SK-N-SH (cell line): ENCODE results near the gene MRPL54. TPM values are rescaled to one million over a fixed set of nuclear protein-coding genes. Genes with fewer than 3 reads are reported as not detected.

ENCODE experiments used
- CTCF ChIA-PET: fragments of 300-600, 350-600 bp; formaldehyde crosslinking; extraction: SDS; loops from one replicate; lab custom pipeline; 2021; lab: Yijun Ruan, JAX
- POLR2A ChIA-PET: fragments of 350-600 bp; sonication (Branson Sonifier 250); formaldehyde crosslinking; extraction: SDS; loops from one replicate; lab custom pipeline; 2020; ENCODE audit warnings: antibody characterized with exemption, inconsistent platforms; lab: Yijun Ruan, JAX
- DNase-seq: peaks from one replicate; pipeline ENCODE4 v3.0.0; 2012
- H2AFZ ChIP-seq: fragments of 200-600 bp; sonication (generic); 2 replicates; pipeline ENCODE4 v1.8.1; 2016; ENCODE audit warnings: antibody characterized with exemption, mild to moderate bottlenecking, low read depth
- H3F3A ChIP-seq: fragments of 200-600 bp; sonication (generic); replicated peaks from 2 replicates; pipeline ENCODE3; 2016; ENCODE audit warnings: antibody characterized with exemption, mild to moderate bottlenecking; ENCODE audit not compliant: insufficient read depth
- H3K27ac ChIP-seq, 2 experiments: fragments of 200-500 bp in 1 of 2; fragments of 200-600 bp in 1 of 2; sonication (Bioruptor generic) in 1 of 2; sonication (generic), shearing (Covaris generic) in 1 of 2; 2 replicates each; pipeline versions ENCODE4 v1.5.1 to v1.6.1; 2014 to 2016; ENCODE audit warnings: low read depth in 2 of 2, inconsistent platforms in 1 of 2, low read length in 1 of 2, mild to moderate bottlenecking in 1 of 2, mixed read lengths in 1 of 2
- H3K27me3 ChIP-seq: fragments of 200-600 bp; sonication (generic), shearing (Covaris generic); 2 replicates; pipeline ENCODE4 v1.6.1; 2016; ENCODE audit warnings: mixed run types; ENCODE audit not compliant: insufficient read depth
- H3K36me3 ChIP-seq, 2 experiments: fragments of 200-500 bp in 1 of 2; fragments of 200-600 bp in 1 of 2; sonication (Bioruptor generic) in 1 of 2; sonication (generic) in 1 of 2; replicated peaks in 1 of 2; 2 replicates each; pipeline versions ENCODE3 to v1.5.1; 2014 to 2016; ENCODE audit warnings: low read length in 1 of 2, mild to moderate bottlenecking in 1 of 2; ENCODE audit not compliant: insufficient read depth in 2 of 2, control insufficient read depth in 1 of 2
- H3K4me1 ChIP-seq, 2 experiments: fragments of 200-500 bp in 1 of 2; fragments of 200-600 bp in 1 of 2; sonication (Bioruptor generic) in 1 of 2; sonication (generic), shearing (Covaris generic) in 1 of 2; 2 replicates each; pipeline versions ENCODE4 v1.5.1 to v1.6.1; 2014 to 2016; ENCODE audit warnings: low read depth in 1 of 2, low read length in 1 of 2, mixed run types in 1 of 2; ENCODE audit not compliant: insufficient read depth in 2 of 2, control insufficient read depth in 1 of 2
- H3K4me2 ChIP-seq: fragments of 200-600 bp; sonication (generic), shearing (Covaris generic); 2 replicates; pipeline ENCODE4 v1.6.1; 2017; ENCODE audit warnings: mixed run types
- H3K4me3 ChIP-seq, 2 experiments: fragments of 200-500 bp in 1 of 2; fragments of 200-600 bp in 1 of 2; sonication (Bioruptor generic) in 1 of 2; sonication (generic), shearing (Covaris generic) in 1 of 2; 2 replicates each; pipeline versions ENCODE4 v1.5.1 to v1.8.1; 2014 to 2016; ENCODE audit warnings: low read depth in 2 of 2, inconsistent platforms in 1 of 2, low read length in 1 of 2, mild to moderate bottlenecking in 1 of 2, mixed read lengths in 1 of 2, moderate library complexity in 1 of 2
- H3K79me2 ChIP-seq: fragments of 200-600 bp; sonication (generic); 2 replicates; pipeline ENCODE4 v1.8.1; 2017; ENCODE audit warnings: mild to moderate bottlenecking; ENCODE audit not compliant: insufficient read depth
- H3K9ac ChIP-seq: fragments of 200-600 bp; sonication (generic); 2 replicates; pipeline ENCODE4 v1.6.1; 2017; ENCODE audit warnings: mixed run types
- H3K9me2 ChIP-seq: fragments of 200-600 bp; sonication (generic); 2 replicates; pipeline ENCODE4 v1.6.1; 2017; ENCODE audit warnings: mixed run types
- H3K9me3 ChIP-seq: fragments of 200-600 bp; sonication (generic); 2 replicates; pipeline ENCODE4 v1.6.1; 2017; ENCODE audit warnings: mixed run types, mild to moderate bottlenecking, moderate library complexity
- H4K20me1 ChIP-seq: fragments of 200-600 bp; sonication (generic); 2 replicates; pipeline ENCODE4 v1.6.1; 2017; ENCODE audit warnings: mild to moderate bottlenecking, mixed run types; ENCODE audit not compliant: insufficient read depth
- ELF1 ChIP-seq: IDR thresholded peaks from 2 replicates; pipeline ENCODE4 v1.4.0; 2012
- EP300 ChIP-seq, 2 experiments: IDR thresholded peaks; 2 replicates each; pipeline versions ENCODE4 v1.4.0 to v1.6.1; 2012; ENCODE audit warnings: borderline replicate concordance in 1 of 2, low read depth in 1 of 2, low read length in 1 of 2
- FOXJ3 ChIP-seq: sonication (generic); formaldehyde crosslinking; IDR thresholded peaks from 2 replicates; pipeline ENCODE4 v1.5.1; 2020; ENCODE audit warnings: mild to moderate bottlenecking, missing genetic modification reagents
- FOXM1 ChIP-seq: IDR thresholded peaks from 2 replicates; pipeline ENCODE4 v1.4.0; 2012; ENCODE audit warnings: low read depth, mild to moderate bottlenecking
- JUND ChIP-seq: IDR thresholded peaks from 2 replicates; pipeline ENCODE4 v1.4.0; 2012
- MEF2A ChIP-seq: IDR thresholded peaks from 2 replicates; pipeline ENCODE4 v1.4.0; 2012; ENCODE audit warnings: low read depth, borderline replicate concordance
- MXI1 ChIP-seq: IDR thresholded peaks from 2 replicates; pipeline ENCODE4 v1.6.1; 2012; ENCODE audit warnings: mild to moderate bottlenecking, low read depth, low read length, improper control_type of control experiment
- NFIC ChIP-seq: IDR thresholded peaks from 2 replicates; pipeline ENCODE4 v1.4.0; 2012; ENCODE audit warnings: borderline replicate concordance
- NRF1 ChIP-seq: IDR thresholded peaks from 2 replicates; pipeline ENCODE4 v1.6.1; 2012; ENCODE audit warnings: low read depth, mild to moderate bottlenecking, low read length
- POLR2AphosphoS5 ChIP-seq: IDR thresholded peaks from 2 replicates; pipeline ENCODE4 v1.6.1; 2012; ENCODE audit warnings: low read depth, low read length
- RCOR1 ChIP-seq: fragments of 150-350 bp; IDR thresholded peaks from 2 replicates; pipeline ENCODE4 v1.6.1; 2017; ENCODE audit warnings: antibody characterized with exemption, low read length
- TAF1 ChIP-seq: IDR thresholded peaks from 2 replicates; pipeline ENCODE4 v1.6.1; 2012; ENCODE audit warnings: low read depth, mild to moderate bottlenecking, low read length, moderate library complexity, borderline replicate concordance
- TCF12 ChIP-seq: IDR thresholded peaks from 2 replicates; pipeline ENCODE4 v1.4.0; 2012
- YY1 ChIP-seq: IDR thresholded peaks from 2 replicates; pipeline ENCODE4 v1.4.0; 2012; ENCODE audit warnings: low read depth, mild to moderate bottlenecking
- WGBS: methylation state at CpG from one replicate; pipeline ENCODE4 v1.1.6; 2017; ENCODE audit warnings: low lambda C conversion rate; 5-methylcytosine and 5-hydroxymethylcytosine counted together
- polyA plus RNA-seq, 3 experiments: library from polyadenylated mRNA; depleted of rRNA; stranded (reverse); fragments of >200 nt; gene quantifications; 2 replicates each; pipeline ENCODE4 v1.2.3, GENCODE V29; 2012
- TF ChIP-seq, protein P1 (sequence below): IDR thresholded peaks from 2 replicates; pipeline ENCODE4 v1.4.0; 2012; ENCODE audit warnings: low read depth, borderline replicate concordance
- TF ChIP-seq, protein P2 (sequence below): IDR thresholded peaks from 2 replicates; pipeline ENCODE4; 2012
- TF ChIP-seq, protein P3 (sequence below): IDR thresholded peaks from 2 replicates; pipeline ENCODE4 v1.6.1; 2012; ENCODE audit warnings: mild to moderate bottlenecking, low read depth, low read length, moderate library complexity

Gene MRPL54
- polyA plus RNA-seq, 1 of the 3 experiments (the other 2 are of a cell fraction), result 125 TPM

DNA sequence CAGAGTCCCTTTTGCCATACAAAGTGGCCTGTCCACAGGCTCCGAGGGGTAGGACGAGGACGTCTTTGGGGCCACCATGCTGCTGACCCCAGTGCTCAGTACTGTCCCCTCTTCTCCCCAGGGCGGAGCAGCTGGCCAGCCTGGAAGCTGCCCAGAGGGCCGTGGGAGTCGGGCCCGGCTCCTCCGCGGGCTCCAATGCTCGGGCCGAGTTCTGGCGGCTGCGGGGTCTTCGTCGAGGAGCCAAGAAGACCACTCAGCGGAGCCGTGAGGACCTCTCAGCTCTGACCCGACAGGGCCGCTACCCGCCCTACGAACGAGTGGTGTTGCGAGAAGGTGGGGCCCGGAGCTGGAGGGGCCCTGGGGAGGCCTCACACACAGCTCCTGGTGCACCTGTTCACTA lies 22.1 kb upstream of the MRPL54 start:
- no peak overlapping the region for H3K4me3 ChIP-seq
- H3K27ac ChIP-seq, result no peak overlapping the region
- no peak overlapping the region for H3K4me2 ChIP-seq
- no peaks in the 10 kb centered on the region for H3K9me2 ChIP-seq
- H3K36me3 ChIP-seq, result no peaks in the 10 kb centered on the region
- WGBS, result 100% methylated on average over 3 of the region's 24 CpGs
- POLR2A ChIA-PET, result no interaction called here
- TF ChIP-seq NFIC (no peak), FOXM1 (no peak)
- H3K4me1 ChIP-seq, result no peaks in the 10 kb centered on the region
- H2AFZ ChIP-seq, result no peak overlapping the region
- H3K79me2 ChIP-seq, result no peaks in the 10 kb centered on the region
- peaks cover 17% of the 10 kb centered on the region for H3K27me3 ChIP-seq
- no peaks in the 10 kb centered on the region for H4K20me1 ChIP-seq
- DNase-seq, result no peak
- H3K9me3 ChIP-seq, result no peaks in the 10 kb centered on the region
- H3K9ac ChIP-seq, result no peak overlapping the region
- CTCF ChIA-PET, result interaction anchor here (1.0 kb wide), 1 partner anchor 155 kb away, joined by 3 read pairs; the partner anchor contains the start of gene GIPC3
- H3F3A ChIP-seq, result no peaks in the 10 kb centered on the region

DNA sequence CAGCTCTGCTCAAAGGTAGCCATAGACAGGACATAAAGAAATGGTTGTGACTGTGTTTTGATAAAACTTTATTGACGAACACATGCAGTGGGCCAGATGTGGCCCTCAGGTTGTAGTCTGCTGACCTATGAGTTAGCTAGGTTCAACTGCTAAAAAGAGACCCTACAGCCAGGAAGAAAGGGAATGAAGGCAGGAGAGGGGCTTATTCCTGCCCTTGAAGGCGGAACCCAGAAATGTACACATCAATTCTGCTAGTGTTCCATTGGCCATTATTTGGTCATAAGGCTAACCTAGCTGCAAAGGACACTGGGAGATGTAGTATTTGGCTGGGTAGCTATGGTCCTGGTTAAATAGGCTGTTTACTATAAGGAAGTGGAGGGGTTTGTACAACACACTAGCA lies 19.0 kb upstream of the MRPL54 start:
- ChIA-PET CTCF (interaction anchor here (0.7 to 0.8 kb wide), 2 partner anchors 22 to 25 kb away, joined by 3 read pairs; no protein-coding TSS in a partner anchor), POLR2A (no interaction called here)
- H3K4me2 ChIP-seq, result no peak overlapping the region
- H3K79me2 ChIP-seq, result no peaks in the 10 kb centered on the region
- no peaks in the 10 kb centered on the region for H4K20me1 ChIP-seq
- no peak overlapping the region for H3K9ac ChIP-seq
- no peak overlapping the region for H3K4me3 ChIP-seq
- DNase-seq, result no peak
- no peaks in the 10 kb centered on the region for H3K9me3 ChIP-seq
- WGBS, result 81% methylated on average over 2 of the region's 2 CpGs
- H2AFZ ChIP-seq, result no peak overlapping the region
- H3K27me3 ChIP-seq, result no peaks in the 10 kb centered on the region
- no peak for TF ChIP-seq JUND
- TF ChIP-seq, protein P1, sequence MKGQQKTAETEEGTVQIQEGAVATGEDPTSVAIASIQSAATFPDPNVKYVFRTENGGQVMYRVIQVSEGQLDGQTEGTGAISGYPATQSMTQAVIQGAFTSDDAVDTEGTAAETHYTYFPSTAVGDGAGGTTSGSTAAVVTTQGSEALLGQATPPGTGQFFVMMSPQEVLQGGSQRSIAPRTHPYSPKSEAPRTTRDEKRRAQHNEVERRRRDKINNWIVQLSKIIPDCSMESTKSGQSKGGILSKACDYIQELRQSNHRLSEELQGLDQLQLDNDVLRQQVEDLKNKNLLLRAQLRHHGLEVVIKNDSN, result peak; percentile 74; the same call in 1 of the 2 replicates
- H3K27ac ChIP-seq, result no peak overlapping the region
- H3F3A ChIP-seq, result no peaks in the 10 kb centered on the region
- H3K36me3 ChIP-seq, result no peaks in the 10 kb centered on the region
- H3K4me1 ChIP-seq, result no peaks in the 10 kb centered on the region
- no peaks in the 10 kb centered on the region for H3K9me2 ChIP-seq

DNA sequence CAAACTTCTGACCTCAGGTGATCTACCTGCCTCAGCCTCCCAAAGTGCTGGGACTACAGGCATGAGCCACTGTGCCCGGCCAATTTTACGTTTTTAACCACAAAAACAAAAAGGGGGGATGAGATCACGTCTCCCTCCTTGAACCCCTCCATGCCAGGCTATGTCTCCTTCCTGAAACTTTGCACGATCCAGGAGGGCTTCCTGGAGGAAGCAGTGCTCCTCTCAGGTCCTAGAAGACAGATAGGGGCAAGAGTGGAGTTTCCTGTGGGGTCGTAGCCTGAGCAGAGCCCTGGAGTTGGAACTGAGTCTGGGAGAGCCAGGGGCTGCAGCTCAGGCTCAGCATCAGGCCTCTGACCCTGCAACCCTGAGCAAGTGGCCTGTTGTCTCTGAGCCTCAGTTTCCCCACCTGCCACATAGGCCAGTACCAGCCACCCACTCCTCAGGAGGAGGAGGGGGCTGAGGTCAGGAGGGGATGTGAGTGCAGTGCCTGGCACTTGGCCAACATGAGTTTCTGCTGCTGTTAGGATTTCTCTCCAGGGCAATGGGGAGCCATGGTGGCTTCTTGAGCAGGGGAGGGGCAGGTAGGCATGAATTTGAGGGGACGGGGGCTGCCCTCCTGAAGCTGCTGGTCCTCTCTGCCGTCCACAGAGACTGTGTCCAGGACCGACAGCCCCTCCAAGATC lies 17.0 kb upstream of the MRPL54 start:
- H3K4me1 ChIP-seq, result no peaks in the 10 kb centered on the region
- no peaks in the 10 kb centered on the region for H3K27me3 ChIP-seq
- peaks cover 5% of the 10 kb centered on the region in 2 experiments for H3K36me3 ChIP-seq
- H3K9ac ChIP-seq, result no peak overlapping the region
- H2AFZ ChIP-seq, result no peak overlapping the region
- ChIA-PET POLR2A (no interaction called here), CTCF (no interaction called here)
- no peaks in the 10 kb centered on the region for H3K9me2 ChIP-seq
- H3K9me3 ChIP-seq, result no peaks in the 10 kb centered on the region
- 48% methylated on average over 7 of the region's 8 CpGs for WGBS
- no peak overlapping the region for H3K27ac ChIP-seq
- no peaks in the 10 kb centered on the region for H3F3A ChIP-seq
- no peak overlapping the region for H3K4me3 ChIP-seq
- TF ChIP-seq NRF1 (no peak), TCF12 (no peak), NFIC (no peak), RCOR1 (no peak), EP300 (IDR thresholded peaks at IDR 0.05; ENCODE audit: borderline replicate concordance in 1 of 2, low read depth in 1 of 2, low read length in 1 of 2) (no peak), FOXM1 (no peak), POLR2AphosphoS5 (no peak), MEF2A (no peak), FOXJ3 (no peak), YY1 (no peak), MXI1 (no peak), TAF1 (no peak), ELF1 (no peak)
- TF ChIP-seq, protein P2, sequence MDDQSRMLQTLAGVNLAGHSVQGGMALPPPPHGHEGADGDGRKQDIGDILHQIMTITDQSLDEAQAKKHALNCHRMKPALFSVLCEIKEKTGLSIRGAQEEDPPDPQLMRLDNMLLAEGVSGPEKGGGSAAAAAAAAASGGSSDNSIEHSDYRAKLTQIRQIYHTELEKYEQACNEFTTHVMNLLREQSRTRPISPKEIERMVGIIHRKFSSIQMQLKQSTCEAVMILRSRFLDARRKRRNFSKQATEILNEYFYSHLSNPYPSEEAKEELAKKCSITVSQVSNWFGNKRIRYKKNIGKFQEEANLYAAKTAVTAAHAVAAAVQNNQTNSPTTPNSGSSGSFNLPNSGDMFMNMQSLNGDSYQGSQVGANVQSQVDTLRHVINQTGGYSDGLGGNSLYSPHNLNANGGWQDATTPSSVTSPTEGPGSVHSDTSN, result no peak
- TF ChIP-seq, protein P3, sequence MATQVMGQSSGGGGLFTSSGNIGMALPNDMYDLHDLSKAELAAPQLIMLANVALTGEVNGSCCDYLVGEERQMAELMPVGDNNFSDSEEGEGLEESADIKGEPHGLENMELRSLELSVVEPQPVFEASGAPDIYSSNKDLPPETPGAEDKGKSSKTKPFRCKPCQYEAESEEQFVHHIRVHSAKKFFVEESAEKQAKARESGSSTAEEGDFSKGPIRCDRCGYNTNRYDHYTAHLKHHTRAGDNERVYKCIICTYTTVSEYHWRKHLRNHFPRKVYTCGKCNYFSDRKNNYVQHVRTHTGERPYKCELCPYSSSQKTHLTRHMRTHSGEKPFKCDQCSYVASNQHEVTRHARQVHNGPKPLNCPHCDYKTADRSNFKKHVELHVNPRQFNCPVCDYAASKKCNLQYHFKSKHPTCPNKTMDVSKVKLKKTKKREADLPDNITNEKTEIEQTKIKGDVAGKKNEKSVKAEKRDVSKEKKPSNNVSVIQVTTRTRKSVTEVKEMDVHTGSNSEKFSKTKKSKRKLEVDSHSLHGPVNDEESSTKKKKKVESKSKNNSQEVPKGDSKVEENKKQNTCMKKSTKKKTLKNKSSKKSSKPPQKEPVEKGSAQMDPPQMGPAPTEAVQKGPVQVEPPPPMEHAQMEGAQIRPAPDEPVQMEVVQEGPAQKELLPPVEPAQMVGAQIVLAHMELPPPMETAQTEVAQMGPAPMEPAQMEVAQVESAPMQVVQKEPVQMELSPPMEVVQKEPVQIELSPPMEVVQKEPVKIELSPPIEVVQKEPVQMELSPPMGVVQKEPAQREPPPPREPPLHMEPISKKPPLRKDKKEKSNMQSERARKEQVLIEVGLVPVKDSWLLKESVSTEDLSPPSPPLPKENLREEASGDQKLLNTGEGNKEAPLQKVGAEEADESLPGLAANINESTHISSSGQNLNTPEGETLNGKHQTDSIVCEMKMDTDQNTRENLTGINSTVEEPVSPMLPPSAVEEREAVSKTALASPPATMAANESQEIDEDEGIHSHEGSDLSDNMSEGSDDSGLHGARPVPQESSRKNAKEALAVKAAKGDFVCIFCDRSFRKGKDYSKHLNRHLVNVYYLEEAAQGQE, result no peak
- H3K4me2 ChIP-seq, result no peak overlapping the region
- DNase-seq, result no peak
- H4K20me1 ChIP-seq, result no peaks in the 10 kb centered on the region
- H3K79me2 ChIP-seq, result no peaks in the 10 kb centered on the region
